Skin of body (tissue), 2 donors: ENCODE results near the gene MGAM2. TPM values are rescaled to one million over a fixed set of nuclear protein-coding genes. Genes with fewer than 3 reads are reported as not detected.

ENCODE experiments used
- DNase-seq: peaks from one replicate; lab custom pipeline; 2025; lab: John Stamatoyannopoulos, UW
- total RNA-seq: library from RNA; depleted of rRNA; stranded (reverse); fragments of >200 nt; gene quantifications from one replicate; pipeline ENCODE4 v1.2.3, GENCODE V29; 2014

The MGAM2 gene
- total RNA-seq, 1 donor from 2014 or later = 0.20 TPM

DNA sequence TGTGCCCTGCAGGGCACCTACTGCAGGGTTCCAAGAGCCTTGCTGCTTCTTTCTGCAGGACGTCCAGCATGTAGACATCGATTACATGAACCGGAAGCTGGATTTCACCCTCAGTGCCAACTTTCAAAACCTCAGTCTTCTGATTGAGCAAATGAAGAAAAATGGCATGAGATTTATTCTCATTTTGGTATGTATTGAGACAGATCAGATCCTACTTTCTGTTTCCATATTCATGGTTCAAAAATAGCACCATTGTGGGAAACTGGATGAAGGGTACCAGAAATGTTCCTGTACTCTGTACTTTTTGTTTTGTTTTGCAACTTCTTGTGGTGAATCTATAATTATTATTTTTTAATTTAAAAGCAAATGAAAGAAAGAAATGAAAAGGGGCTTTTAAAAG, 64.1 kb downstream of the MGAM2 start:
- DNase-seq = no peak

DNA sequence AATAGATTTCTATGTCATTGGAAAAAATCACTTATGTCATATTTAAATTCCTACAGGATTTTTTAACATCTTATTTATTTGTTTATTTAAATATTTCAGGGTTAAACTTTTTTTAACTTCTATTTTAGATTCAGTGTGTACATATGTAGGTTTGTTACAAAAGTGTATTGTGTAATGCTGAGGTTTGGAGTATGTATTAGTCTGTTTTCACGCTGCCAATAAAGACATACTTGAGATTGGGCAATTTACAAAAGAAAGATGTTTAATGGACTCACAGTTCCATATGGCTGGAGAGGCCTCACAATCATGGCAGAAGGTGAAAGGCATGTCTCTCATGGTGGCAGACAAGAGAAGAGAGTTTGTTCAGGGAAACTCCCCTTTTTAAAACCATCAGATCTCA, 65.4 kb downstream of the MGAM2 start:
- no peak for DNase-seq

DNA sequence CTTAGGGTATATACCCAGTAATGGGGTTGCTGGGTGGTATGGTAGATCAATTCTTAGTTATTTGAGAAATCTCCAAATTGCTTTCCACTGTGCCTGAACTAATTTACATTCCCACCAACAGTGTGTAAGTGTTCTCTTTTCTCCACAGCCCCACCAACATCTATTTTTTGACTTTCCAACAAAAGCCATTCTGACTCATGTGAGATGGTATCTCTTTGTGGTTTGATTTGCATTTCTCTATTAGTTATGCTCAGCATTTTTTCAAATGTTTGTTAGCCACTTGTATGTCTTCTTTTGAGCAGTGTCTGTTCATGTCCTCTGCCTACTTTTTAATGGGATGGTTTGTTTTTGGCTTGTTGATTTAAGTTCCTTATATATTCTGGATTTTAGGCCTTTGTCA, 66.4 kb downstream of the MGAM2 start:
- no peak for DNase-seq

DNA sequence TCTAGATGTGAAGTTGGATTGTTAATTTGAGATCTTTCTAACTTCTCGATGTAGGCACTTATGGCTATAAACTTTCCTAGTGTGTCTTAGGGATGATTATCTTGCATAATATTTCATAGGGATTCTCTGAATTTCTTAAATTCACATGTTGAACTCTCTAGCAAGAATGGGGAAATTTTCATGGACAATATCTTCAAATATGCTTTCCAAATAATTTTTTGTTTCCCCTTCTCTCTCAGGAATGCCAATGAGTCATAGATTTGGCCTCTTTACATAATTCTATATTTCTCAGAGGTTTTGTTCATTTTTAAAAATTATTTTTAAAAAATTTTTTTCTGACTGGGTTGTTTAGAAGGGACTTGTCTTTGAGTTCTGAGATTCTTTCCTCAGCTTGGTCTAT, 68.9 kb downstream of the MGAM2 start:
- DNase-seq = no peak

DNA sequence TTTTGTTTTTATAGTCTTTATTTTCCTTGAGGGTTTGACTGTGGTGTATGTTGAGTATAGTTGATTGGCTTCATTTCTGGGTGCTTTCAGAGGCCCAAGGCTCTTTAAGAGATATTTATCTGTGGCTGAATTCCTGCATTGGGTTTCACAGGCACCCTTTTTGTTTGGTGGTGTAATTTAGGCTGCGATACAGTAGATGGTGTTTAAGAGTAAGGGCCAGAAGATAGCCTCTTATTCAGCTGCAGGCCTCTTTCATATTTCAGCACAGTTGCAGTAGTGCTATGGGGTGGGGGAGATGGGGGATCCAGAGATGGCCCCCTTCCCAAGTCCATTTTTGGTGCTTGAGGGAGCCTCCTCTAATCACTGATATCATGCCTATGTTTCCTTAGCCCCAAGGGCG, 69.7 kb downstream of the MGAM2 start:
- no peak for DNase-seq

DNA sequence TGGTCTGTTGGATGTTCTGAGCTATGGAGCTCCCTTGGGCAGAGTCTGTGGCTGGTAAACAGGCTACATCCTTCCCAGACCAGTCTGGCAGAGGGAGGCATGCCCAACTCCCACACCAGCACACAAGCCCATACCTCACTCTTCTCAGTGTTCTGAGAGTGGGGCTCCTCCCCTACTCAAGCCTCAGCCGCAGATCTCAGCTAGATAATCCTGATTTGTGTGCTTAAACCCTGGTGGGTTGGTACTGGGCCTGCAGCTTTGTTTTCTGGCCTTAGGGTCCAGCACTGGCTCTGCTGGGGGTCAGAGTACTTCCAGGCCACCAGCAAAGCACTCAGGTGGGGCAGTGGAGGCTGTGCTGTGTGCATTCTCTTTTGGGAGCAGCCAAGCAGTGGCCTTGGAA, 70.4 kb downstream of the MGAM2 start:
- no peak for DNase-seq

DNA sequence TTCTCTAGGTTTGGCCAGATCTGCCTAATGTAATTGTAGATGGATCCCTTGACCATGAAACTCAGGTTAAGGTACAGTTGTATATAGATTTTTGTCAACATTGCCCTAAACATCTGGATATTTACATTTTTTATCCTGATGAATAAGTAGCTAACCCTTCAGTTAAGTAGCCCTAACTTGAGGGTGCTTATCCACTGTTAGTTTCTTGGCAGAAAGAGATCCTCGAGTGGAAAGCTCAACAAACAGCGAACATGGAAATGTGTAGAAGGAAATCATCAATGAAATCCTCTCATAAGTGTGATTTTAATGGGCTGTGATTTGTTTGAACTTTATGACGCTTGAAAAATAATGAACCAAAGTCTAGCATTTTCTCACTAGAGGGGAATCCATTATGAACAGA, 73.6 kb downstream of the MGAM2 start:
- no peak for DNase-seq

DNA sequence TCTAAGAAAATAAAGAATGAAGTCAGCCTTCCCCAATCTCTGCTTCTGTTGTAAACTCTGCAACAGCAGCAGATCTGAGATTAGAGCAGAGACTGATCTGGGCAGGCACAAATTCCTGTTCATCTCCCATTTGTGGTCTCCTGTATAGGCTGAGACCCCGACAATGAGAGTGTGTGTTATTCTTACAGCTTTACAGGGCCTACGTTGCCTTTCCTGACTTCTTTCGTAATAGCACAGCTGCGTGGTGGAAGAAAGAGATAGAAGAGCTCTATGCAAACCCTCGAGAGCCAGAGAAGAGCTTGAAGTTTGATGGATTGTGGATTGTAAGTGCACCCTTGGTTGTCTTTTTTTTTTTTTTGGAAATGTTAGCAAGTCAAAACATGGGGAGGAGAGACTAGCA, 74.3 kb downstream of the MGAM2 start:
- no peak for DNase-seq

DNA sequence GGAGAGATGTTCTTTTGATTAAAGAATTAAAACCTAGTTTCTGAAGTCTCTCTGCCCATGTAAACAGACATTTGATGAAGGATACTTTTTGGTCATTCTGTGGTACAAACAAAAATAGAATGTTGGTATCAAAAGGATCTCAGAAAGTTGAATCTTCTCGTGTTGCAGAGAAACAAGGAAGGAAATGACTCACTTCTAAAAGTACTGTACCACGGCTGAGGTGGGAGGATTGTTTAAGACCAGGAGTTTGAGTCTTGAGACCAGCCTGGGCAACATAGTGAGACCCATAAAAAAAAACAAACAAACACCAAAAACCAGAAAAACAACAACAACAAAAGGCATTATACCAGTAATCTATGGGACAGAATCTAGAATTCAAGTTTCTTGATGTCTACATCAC, 76.6 kb downstream of the MGAM2 start:
- no peak for DNase-seq

DNA sequence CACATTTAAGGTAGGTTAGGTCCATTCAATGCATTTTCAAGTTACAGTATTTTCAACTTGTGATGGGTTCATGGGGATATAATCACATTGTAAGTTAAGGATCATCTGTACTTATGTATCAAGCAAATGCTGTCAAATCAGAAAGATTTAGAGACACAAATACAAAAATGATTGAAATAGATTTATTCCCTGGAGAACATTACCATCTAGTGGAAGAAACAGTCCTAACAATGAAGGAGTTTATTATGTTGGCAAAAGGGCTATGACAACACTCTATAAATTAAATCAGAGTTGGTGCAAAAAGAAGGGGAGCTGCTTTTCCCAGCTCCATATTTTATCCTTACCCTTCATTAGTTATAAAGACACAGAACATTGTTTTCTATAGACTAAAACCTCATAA, 77.3 kb downstream of the MGAM2 start:
- DNase-seq = no peak

DNA sequence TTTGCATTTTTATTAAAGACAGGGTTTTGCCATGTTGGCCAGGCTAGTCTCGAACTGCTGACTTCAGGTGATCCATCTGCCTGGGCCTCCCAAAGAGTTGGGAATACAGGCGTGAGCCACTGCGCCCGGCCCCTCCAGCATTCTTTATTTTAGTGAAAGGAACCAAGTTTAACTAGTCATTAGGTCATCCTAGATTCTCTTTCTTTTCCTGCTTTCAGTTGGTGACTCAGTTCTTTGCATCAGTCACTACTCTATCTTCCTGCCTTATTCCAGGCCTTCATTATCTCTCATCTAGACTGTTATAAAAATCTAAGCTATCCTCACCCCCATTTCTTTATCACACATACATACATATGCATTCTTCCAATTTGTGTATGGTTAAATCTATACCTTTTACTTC, 82.7 kb downstream of the MGAM2 start:
- no peak for DNase-seq

DNA sequence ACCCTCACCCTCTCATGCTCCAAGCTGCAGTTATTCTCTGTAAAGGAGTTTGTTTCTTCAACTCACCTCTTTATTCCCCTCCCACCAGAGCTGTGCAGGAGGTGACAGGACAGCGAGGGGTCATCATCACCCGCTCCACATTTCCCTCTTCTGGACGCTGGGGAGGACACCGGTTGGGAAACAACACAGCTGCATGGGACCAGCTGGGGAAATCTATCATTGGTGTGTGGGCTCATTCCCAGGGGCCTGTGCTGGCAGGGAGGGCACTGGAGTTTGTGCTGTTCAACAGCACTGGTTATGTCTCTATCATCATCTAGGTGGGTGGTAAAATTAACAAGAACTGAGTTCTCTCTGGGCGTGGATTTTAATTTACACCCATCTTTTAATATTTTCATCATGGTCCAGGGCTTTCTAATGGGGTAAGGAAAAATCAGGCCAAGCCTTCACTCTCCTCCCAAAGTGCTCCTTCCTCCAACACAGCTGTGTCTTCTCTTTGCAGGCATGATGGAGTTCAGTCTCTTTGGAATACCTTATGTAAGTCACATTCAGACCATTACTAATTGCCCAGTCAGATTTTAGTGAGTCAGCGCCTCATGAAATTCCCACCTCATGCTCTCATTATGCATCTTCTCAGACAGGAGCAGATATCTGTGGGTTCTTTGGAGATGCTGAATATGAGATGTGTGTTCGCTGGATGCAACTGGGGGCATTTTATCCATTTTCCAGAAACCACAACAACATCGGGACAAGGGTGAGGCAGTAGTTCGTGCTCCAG, 84.7 kb downstream of the MGAM2 start:
- DNase-seq = no peak

DNA sequence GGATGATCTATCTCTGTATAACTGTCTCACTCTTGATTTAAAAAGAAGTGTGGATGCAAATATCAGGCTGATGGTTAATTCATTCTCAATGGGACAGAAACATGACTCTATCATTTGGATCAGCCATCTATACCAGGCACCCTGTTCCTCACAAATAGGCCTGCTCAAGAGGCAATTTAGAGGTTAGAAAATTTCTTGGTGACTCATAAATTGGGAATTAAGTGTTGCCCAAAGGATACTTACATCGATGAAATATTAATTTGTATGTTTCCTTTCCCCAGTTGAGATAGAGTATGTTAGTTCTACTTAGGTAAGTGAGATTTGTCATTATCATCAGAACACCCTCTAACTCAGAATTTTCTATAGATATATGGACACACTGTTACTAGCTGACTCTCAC, 88.7 kb downstream of the MGAM2 start:
- DNase-seq = no peak

DNA sequence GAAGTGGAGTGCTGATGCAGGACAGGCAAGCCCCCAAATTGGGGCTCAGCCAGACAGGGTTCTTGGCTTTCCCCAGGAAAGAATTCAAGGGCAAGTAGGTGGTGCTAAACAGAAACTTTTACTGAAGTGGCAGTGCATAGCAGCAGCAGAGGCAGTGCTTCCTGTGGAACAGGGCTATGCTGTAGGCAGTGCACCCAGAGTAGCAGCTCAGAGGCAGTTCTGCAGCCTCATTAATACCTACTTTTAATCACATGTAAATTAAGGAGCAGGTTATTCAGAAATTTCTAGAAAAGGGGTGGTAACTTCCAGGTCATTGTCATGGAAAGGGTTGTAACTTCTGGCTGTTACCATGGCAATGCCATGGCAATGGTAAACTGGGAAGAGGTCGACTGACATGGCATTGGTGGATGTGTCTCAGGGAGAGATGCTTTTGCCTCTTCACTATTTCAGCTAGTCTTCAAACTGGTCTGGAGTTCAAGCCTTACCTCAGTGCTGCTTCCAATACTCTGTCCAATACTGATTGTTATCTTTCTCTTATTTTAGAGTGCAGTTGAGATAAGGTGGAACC, 117.1 kb downstream of the MGAM2 start:
- DNase-seq = no peak

DNA sequence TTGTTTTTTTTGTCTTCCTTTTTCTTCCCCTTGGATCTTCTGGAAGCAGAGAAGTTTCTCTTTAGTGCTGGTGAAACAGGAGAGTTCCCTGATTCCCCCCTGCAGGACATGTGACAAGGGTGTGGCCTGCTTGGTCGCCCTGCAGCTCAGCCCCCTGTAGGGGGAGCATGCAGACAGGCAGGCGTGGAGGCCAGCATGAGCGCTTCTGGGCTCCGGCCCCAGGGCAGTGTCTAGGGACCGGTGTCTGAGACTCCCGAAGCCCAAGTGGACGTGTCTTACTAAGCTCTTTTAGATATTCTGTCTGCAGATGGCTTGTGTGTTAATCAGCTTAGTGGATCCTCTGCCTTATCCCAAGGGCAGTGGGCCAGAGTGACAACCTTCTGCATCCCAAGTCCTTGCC, 120.2 kb downstream of the MGAM2 start:
- DNase-seq = no peak

DNA sequence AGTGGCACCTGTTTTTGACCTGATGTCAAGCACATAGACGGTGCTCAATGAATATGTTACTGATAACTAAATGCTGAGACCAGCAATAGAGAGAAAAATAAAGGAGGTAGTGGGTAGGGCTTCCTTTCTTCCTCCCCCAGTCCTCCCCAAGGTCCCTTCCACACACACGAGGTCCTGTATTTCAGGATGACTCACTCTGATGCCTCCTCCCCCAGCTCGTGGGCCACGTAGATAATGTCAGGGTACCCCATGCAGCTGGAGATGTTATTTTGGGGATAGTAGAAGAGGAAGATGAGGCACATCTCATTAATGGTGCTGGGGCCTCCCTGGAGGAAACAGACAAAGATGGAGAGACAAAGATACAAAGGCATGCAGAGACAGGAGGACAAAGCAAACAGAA, 129.0 kb downstream of the MGAM2 start:
- no peak for DNase-seq

DNA sequence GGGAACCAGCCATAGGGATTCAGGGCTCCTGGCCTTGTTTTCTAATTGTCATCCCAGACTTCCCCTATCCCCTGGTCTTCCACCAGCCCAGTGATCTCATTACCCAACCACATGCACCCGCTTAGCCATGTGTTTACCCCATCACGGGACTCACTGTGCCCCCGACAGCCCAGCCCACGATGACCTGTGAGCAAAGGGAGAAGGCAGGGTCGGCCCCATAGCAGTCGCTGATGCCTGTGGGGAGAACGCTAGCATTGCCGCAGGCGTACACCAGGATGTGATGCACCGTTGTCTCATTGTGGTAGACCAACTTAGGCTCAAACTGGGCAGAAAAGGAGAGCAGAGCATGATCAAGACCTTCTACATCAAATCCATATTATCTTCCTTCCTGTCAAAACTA, 132.3 kb downstream of the MGAM2 start:
- no peak for DNase-seq

DNA sequence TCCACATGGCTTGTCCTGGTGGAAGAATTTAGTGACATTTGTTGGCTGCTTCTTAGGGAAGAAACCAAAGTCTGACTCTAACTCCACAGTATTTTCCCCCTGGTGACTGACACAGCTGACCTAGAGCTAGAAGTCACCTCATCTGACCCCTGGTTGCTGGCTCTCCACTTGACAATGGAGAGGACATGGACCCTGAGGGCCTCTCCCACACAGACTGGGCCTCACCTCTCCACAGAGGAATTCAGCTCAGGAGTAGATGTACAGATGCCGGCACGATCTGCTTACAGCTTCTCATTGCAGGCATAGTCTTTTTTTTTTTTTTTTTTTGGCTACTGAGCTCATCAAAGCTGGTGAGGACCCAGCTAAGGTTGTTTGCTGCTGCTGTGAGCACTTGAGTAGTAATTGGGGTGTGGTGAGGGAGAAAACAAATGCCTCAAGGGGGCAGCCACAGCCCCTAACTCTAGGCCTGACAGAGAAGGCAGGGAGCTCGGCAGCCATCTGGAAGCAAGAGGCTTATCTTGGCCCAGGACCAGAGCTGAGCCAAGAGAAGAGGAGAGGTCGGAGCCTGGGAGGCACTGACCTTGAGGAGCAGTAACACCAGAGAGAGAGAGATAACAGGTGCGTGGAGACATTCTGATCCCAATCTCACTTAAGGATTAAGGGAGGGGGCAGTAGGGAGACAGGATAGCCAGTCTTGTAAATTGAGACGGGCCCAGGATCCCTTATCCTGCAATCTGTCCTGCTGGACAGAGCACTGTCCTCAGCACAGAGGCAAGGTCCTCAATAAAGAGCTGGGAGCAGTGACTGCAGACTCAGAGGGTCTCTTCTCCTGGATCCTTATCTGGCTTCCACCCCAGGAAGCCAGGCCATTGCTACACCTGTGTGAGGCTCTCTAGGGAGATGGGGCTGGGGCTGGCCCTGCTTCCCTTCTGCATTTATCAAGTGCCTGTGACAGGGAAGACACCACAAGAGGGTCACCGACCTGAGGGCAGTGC, 136.9 kb downstream of the MGAM2 start:
- DNase-seq = no peak

DNA sequence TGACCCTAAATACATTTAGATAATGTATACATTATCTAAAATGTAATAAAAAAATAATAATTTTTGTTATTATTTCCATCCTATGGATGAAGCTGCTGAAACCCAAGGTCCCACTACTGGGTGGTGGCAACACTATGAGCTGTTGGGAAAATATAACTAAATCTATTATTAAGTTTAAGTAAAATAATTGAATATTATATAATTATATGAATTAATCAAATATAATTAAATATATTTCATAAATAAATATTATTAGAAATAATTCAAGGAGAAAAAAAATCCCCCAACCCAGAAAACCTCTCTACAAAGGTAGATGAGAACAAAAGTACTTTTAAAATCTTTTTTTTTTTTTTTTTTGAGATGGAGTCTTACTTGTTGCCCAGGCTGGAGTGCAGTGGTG, 138.4 kb downstream of the MGAM2 start:
- DNase-seq = no peak

DNA sequence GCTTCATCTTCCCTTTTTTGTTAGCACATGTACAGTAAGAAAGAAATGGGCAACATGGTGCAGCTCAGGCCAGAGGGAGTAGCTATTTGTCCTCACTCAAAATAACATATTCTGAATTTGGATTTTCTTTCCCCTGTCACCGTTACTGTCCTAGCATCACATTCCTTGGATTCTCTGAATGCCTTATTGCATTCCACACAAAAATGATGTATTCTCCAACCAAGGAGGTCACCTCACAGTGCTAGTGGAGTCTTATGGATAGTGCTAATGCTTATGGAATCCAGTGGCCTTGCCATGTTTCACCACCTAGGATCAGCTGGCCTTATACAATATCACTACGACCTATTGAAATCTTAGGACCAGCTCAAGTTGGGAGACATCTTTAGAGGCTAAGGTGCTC, 139.2 kb downstream of the MGAM2 start:
- DNase-seq = no peak

DNA sequence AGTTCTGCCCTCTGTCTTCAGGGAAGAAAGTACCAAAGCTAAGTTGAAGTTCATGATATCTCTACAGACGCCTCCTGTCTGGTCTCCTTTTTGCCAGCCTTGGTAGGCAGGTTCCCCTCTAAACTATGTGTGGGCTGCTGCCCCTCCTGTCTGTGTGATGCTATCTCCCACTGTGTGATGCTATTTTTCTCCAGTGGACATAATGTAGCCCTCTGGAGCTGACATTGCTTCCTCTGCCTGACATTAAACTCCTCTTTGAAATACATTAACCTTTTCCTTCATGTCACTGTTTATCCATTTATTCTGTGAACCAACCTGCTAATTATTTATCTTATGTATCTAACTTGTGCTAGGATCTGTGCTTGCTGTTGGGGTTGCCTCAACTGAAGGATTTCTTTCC, 146.4 kb downstream of the MGAM2 start, which contains the start of gene PRSS58:
Gene PRSS58 (minus strand): TSS at position 101 of the 400 bp plus-strand sequence. CDS start 351 bp downstream, outside the sequence.
- no peak for DNase-seq
